ENCODE data around the gene CTDNEP1. TPM values are rescaled to one million over a fixed set of nuclear protein-coding genes. Genes with fewer than 3 reads are reported as not detected.
"Not testable (repeated sequence)": the region's sequence is repeated elsewhere in the genome, so short reads cannot be mapped to it uniquely, and the experiment has no call there.

Gene CTDNEP1
- total RNA-seq, 1 donor from 2014 or later = 181 TPM

GRCh38 chr17:7250695-7251627 lies 573 bp downstream of the CTDNEP1 start:
- H3K36me3 Mint-ChIP-seq (ENCODE audit: low read depth) = peaks cover 54% of the 10 kb centered on the region
- H3K4me3 Mint-ChIP-seq (ENCODE audit: low read depth) = peak overlapping the region; percentile 92
- peaks cover 36% of the 10 kb centered on the region for H3K4me1 Mint-ChIP-seq (ENCODE audit: low read depth)
- DNase-seq (ENCODE audit: low spot score) = no peak
- H3K27ac Mint-ChIP-seq = peak overlapping the region; percentile 87
- intact Hi-C loops (cut with micrococcal nuclease) = no loop called here
- no peaks in the 10 kb centered on the region for H3K27me3 Mint-ChIP-seq (ENCODE audit: low read depth)
- no peaks in the 10 kb centered on the region for H3K9me3 Mint-ChIP-seq

DNA sequence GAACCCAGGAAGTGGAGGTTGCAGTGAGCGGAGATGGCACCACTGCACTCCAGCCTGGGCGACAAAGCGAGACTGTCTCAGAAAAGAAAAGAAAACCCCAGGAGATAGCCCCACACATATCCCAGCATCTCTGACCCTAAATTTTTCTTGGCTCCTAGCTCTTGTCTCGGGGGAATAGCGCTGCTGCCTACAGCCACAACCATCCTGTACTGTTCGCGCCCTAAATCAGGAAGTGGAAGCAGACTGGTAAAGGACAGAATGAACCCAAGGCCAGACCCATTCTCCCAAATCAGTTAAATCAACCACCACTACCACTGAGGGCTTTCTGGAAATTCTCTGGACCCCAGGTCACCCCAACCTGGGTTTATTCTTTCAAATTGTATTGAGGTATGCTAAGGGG lies 1.7 kb downstream of the CTDNEP1 start:
- H3K4me3 Mint-ChIP-seq (ENCODE audit: low read depth) = peak overlapping the region; percentile 92
- no peaks in the 10 kb centered on the region for H3K27me3 Mint-ChIP-seq (ENCODE audit: low read depth)
- no peak overlapping the region for H3K27ac Mint-ChIP-seq
- H3K36me3 Mint-ChIP-seq (ENCODE audit: low read depth) = peaks cover 56% of the 10 kb centered on the region
- H3K9me3 Mint-ChIP-seq = no peaks in the 10 kb centered on the region
- intact Hi-C loops (cut with micrococcal nuclease) = no loop called here
- no peak for DNase-seq (ENCODE audit: low spot score)
- peaks cover 35% of the 10 kb centered on the region for H3K4me1 Mint-ChIP-seq (ENCODE audit: low read depth)

DNA sequence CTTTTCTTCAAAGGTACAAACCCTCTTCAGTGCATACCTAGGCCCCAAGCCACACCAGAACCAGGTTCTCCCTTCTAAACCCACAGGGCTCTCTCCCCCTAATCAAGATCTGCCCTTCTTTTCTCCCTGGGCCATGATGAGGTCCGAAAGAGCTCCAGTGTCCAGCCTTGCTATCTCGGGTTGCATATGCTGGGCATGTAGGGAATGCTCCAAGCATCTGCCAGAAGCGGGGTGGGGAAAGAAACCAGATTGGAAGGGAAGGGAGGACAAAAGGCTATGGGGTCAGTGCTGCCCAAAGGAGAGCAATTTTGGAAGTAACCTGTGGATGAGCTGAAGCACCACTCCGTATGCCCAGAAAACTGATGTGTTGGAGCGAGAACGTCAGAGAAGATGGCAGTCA lies 2.3 kb downstream of the CTDNEP1 start:
- Mint-ChIP-seq H3K4me1 (ENCODE audit: low read depth) (peaks cover 31% of the 10 kb centered on the region), H3K27me3 (ENCODE audit: low read depth) (no peaks in the 10 kb centered on the region), H3K36me3 (ENCODE audit: low read depth) (peaks cover 56% of the 10 kb centered on the region), H3K27ac (peak overlapping the region; percentile 10), H3K9me3 (no peaks in the 10 kb centered on the region), H3K4me3 (ENCODE audit: low read depth) (peak overlapping the region; percentile 92)
- intact Hi-C loops (cut with micrococcal nuclease) = no loop called here
- no peak for DNase-seq (ENCODE audit: low spot score)

DNA sequence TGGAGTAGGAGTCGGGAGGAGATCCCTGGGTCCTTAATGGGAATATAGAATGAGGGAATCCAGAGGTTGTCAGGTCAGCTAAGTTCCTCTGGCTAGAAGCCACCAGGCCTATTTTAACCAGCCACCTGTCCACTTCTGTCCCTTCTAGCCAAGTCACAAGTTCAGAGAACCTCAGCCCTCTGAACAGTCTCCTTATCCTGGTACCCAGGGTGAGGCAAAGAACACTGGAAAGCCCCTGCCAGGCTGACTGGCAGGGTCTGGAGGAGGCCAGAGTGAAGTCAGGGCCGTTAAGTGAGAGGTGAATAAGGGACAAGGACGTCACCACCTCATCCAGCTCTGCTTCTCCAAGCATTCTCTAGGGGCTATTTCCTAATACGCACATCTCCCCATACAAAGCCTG lies 2.7 kb downstream of the CTDNEP1 start:
- Mint-ChIP-seq H3K4me1 (ENCODE audit: low read depth) (peaks cover 29% of the 10 kb centered on the region), H3K36me3 (ENCODE audit: low read depth) (peaks cover 53% of the 10 kb centered on the region), H3K27me3 (ENCODE audit: low read depth) (no peaks in the 10 kb centered on the region), H3K27ac (no peak overlapping the region), H3K4me3 (ENCODE audit: low read depth) (peak overlapping the region; percentile 92), H3K9me3 (no peaks in the 10 kb centered on the region)
- intact Hi-C loops (cut with micrococcal nuclease) = no loop called here
- no peak for DNase-seq (ENCODE audit: low spot score)

DNA sequence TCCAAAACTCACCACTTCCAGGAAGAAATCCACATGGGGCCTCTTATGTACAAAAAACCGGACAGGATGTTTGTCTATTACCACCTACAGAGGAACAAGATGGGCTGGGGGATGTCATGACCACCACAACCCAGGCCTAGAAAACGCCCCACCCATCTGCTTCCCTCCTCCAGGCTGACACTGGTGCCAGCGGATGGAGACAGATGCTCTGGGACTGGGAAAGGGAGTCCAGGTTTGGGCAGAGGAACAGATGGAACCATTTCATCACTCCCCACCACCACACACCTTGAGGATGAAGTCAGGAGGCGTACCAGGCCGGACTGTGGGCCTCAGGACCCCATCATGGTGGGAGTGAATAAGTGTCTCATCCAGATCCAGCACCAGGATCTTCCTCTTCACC lies 4.8 kb downstream of the CTDNEP1 start:
- H3K36me3 Mint-ChIP-seq (ENCODE audit: low read depth) = peaks cover 53% of the 10 kb centered on the region
- peaks cover 30% of the 10 kb centered on the region for H3K4me1 Mint-ChIP-seq (ENCODE audit: low read depth)
- H3K27me3 Mint-ChIP-seq (ENCODE audit: low read depth) = no peaks in the 10 kb centered on the region
- no peaks in the 10 kb centered on the region for H3K9me3 Mint-ChIP-seq
- intact Hi-C loops (cut with micrococcal nuclease) = no loop called here
- no peak overlapping the region for H3K27ac Mint-ChIP-seq
- no peak for DNase-seq (ENCODE audit: low spot score)
- H3K4me3 Mint-ChIP-seq (ENCODE audit: low read depth) = no peak overlapping the region

DNA sequence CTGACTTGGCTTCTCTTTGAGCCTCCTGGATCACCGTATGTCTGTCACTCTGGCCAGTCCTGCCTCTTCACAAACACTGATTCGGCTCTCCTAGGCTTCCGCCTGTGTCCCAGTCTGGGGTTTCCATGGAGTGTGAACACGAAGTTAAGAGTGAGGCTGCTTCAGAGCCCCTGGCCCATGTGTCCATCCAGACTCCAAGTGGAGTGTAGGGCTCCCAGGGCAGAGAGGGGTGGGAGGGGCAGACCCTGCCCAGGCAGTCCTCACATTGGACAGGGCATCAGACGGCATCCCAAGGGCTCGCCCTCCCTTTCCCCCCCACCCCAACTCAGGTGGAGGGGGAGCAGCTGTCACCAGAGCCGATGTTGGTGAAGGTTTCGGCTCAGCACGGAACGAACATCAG lies 7.7 kb downstream of the CTDNEP1 start:
- H3K4me3 Mint-ChIP-seq (ENCODE audit: low read depth); H3K9me3 Mint-ChIP-seq; H3K27me3 Mint-ChIP-seq (ENCODE audit: low read depth); DNase-seq (ENCODE audit: low spot score); H3K27ac Mint-ChIP-seq: not testable (repeated sequence)
- intact Hi-C loops (cut with micrococcal nuclease) = loop anchor here (2.0 kb wide), 2 partner anchors 37 to 63 kb away; partner anchors contain the start of genes EIF5A and SLC2A4
- H3K4me1 Mint-ChIP-seq (ENCODE audit: low read depth) = peaks cover 32% of the 10 kb centered on the region
- H3K36me3 Mint-ChIP-seq (ENCODE audit: low read depth) = peaks cover 59% of the 10 kb centered on the region

- H3K36me3 Mint-ChIP-seq (ENCODE audit: low read depth) = peaks cover 59% of the 10 kb centered on the region
- H3K4me1 Mint-ChIP-seq (ENCODE audit: low read depth) = peaks cover 29% of the 10 kb centered on the region
- H3K27ac Mint-ChIP-seq = peak overlapping the region; percentile 28
- no peaks in the 10 kb centered on the region for H3K9me3 Mint-ChIP-seq
- intact Hi-C loops (cut with micrococcal nuclease) = loop anchor here (2.0 kb wide), 2 partner anchors 37 to 63 kb away; partner anchors contain the start of genes EIF5A and SLC2A4
- no peak for DNase-seq (ENCODE audit: low spot score)
- H3K27me3 Mint-ChIP-seq (ENCODE audit: low read depth) = no peaks in the 10 kb centered on the region
- peak overlapping the region; percentile 76 for H3K4me3 Mint-ChIP-seq (ENCODE audit: low read depth)
Observed at GRCh38 chr17:7243453-7243729, 8.1 kb downstream of the CTDNEP1 start.

DNA sequence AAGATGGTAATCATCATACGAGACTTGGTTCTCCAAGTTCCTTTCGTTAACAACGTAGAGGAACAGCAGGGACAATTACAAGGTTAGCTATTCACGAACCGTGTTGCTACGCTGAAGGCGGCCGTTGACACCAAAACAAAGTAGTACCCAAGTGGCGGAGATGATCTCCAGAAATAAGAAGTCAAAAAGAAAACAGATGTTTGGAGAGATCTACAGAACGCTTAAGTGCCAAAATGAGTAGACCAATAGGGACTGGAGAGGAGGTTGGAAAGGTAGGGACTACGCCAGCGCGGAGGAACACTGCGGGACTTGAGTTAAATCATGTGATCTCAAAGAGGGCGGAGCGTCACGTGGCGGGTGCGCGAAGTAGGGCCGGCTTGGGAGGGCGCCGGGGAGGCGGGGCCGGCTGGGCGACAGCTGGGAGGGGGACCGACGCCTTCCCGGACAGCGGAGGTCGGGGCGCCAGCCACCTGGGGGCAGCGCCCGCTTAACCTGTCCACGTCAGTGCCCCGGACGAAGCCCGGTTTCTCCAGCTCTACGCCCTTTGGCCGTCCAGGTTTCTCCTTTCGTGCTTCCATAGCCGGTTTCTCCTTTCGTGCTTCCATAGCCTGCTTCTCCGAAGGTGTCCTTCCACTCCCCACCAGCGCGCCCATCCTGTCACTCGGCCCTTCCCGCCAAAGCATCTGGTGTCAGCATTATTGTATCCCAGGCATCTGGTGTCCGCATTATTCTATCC lies 8.6 kb downstream of the CTDNEP1 start:
- intact Hi-C loops (cut with micrococcal nuclease) = loop anchor here (1.0 to 2.0 kb wide), 3 partner anchors 9 to 64 kb away; partner anchors contain the start of genes EIF5A, ELP5 and SLC2A4
- Mint-ChIP-seq H3K9me3 (no peaks in the 10 kb centered on the region), H3K27ac (peak overlapping the region; percentile 95), H3K27me3 (ENCODE audit: low read depth) (no peaks in the 10 kb centered on the region), H3K36me3 (ENCODE audit: low read depth) (peaks cover 58% of the 10 kb centered on the region), H3K4me1 (ENCODE audit: low read depth) (peaks cover 29% of the 10 kb centered on the region), H3K4me3 (ENCODE audit: low read depth) (peak overlapping the region; percentile 98)
- DNase-seq (ENCODE audit: low spot score) = peak; percentile 92

- H3K27me3 Mint-ChIP-seq (ENCODE audit: low read depth) = no peaks in the 10 kb centered on the region
- peak within 1 kb of the TSS; percentile 98 for H3K4me3 Mint-ChIP-seq (ENCODE audit: low read depth)
- no peaks in the 10 kb centered on the region for H3K9me3 Mint-ChIP-seq
- peaks cover 32% of the 10 kb centered on the region for H3K4me1 Mint-ChIP-seq (ENCODE audit: low read depth)
- H3K27ac Mint-ChIP-seq = peak within 1 kb of the TSS; percentile 95
- peak; percentile 88 for DNase-seq (ENCODE audit: low spot score)
- intact Hi-C loops (cut with micrococcal nuclease) = loop anchor here (1.0 to 2.0 kb wide), 3 partner anchors 10 to 65 kb away; partner anchors contain the start of genes EIF5A, ELP5 and SLC2A4
- peaks cover 62% of the 10 kb centered on the region for H3K36me3 Mint-ChIP-seq (ENCODE audit: low read depth)
Observed at GRCh38 chr17:7241783-7242716, 9.5 kb downstream of the CTDNEP1 start, which contains the start of gene GABARAP. Gene GABARAP, minus strand, starts transcription at chr17:7242449. Its CDS starts 119 bp downstream, at chr17:7242330.

- peak overlapping the region; percentile 98 for H3K4me3 Mint-ChIP-seq (ENCODE audit: low read depth)
- DNase-seq (ENCODE audit: low spot score) = no peak
- H3K27ac Mint-ChIP-seq = peak overlapping the region; percentile 95
- peaks cover 62% of the 10 kb centered on the region for H3K36me3 Mint-ChIP-seq (ENCODE audit: low read depth)
- H3K4me1 Mint-ChIP-seq (ENCODE audit: low read depth) = peaks cover 34% of the 10 kb centered on the region
- no peaks in the 10 kb centered on the region for H3K9me3 Mint-ChIP-seq
- intact Hi-C loops (cut with micrococcal nuclease) = no loop called here
- H3K27me3 Mint-ChIP-seq (ENCODE audit: low read depth) = no peaks in the 10 kb centered on the region
Observed at GRCh38 chr17:7241090-7241733, 10.3 kb downstream of the CTDNEP1 start.

- H3K4me1 Mint-ChIP-seq (ENCODE audit: low read depth) = peaks cover 42% of the 10 kb centered on the region
- H3K36me3 Mint-ChIP-seq (ENCODE audit: low read depth) = peaks cover 64% of the 10 kb centered on the region
- H3K9me3 Mint-ChIP-seq = no peaks in the 10 kb centered on the region
- DNase-seq (ENCODE audit: low spot score) = no peak
- peak overlapping the region; percentile 5 for H3K27ac Mint-ChIP-seq
- H3K27me3 Mint-ChIP-seq (ENCODE audit: low read depth) = no peaks in the 10 kb centered on the region
- intact Hi-C loops (cut with micrococcal nuclease) = no loop called here
- peak overlapping the region; percentile 98 for H3K4me3 Mint-ChIP-seq (ENCODE audit: low read depth)
Observed at GRCh38 chr17:7240375-7240774, 11.2 kb downstream of the CTDNEP1 start.
